ENCODE results near the gene IL7R.

DNA sequence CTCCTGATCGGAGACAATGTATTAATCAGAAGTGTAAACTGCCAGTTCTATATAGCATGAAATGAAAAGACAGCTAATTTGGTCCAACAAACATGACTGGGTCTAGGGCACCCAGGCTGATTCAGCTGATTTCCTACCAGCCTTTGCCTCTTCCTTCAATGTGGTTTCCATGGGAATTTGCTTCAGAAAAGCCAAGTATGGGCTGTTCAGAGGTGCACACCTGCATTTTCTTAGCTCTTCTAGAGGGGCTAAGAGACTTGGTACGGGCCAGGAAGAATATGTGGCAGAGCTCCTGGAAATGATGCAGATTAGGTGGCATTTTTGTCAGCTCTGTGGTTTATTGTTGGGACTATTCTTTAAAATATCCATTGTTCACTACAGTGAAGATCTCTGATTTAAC is 22.4 kb downstream of the IL7R start:
- TF ChIP-seq, protein P1, sequence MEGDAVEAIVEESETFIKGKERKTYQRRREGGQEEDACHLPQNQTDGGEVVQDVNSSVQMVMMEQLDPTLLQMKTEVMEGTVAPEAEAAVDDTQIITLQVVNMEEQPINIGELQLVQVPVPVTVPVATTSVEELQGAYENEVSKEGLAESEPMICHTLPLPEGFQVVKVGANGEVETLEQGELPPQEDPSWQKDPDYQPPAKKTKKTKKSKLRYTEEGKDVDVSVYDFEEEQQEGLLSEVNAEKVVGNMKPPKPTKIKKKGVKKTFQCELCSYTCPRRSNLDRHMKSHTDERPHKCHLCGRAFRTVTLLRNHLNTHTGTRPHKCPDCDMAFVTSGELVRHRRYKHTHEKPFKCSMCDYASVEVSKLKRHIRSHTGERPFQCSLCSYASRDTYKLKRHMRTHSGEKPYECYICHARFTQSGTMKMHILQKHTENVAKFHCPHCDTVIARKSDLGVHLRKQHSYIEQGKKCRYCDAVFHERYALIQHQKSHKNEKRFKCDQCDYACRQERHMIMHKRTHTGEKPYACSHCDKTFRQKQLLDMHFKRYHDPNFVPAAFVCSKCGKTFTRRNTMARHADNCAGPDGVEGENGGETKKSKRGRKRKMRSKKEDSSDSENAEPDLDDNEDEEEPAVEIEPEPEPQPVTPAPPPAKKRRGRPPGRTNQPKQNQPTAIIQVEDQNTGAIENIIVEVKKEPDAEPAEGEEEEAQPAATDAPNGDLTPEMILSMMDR (IDR thresholded peaks at IDR 0.05), result no peak
- TF ChIP-seq POLR2A (IDR thresholded peaks at IDR 0.05), result no peak

Data from right lobe of liver (tissue), 4 donors.